Uterus (tissue), 4 donors: ENCODE measurements around the gene PI4KA. TPM values are rescaled to one million over a fixed set of nuclear protein-coding genes. Genes with fewer than 3 reads are reported as not detected.

Experiments used
- DNase-seq, 2 donors: peaks; one replicate each; pipeline ENCODE4 v3.0.0-alpha.2; 2019 to 2020
- H3K27ac ChIP-seq, 2 donors: fragments of 200-600 bp; sonication (generic); 1 replicate in 1 of 2; 2 replicates in 1 of 2; pipeline ENCODE4 v1.5.1; 2016 to 2018
- H3K27me3 ChIP-seq, 2 donors: fragments of 200-600 bp; sonication (generic); one replicate each; pipeline ENCODE4 v1.5.1; 2018 to 2019; ENCODE audit warnings: control low read depth in 1 of 2
- H3K36me3 ChIP-seq, 2 donors: fragments of 200-600 bp; sonication (generic); one replicate each; pipeline ENCODE4 v1.5.1; 2019; ENCODE audit warnings: control low read depth in 1 of 2
- H3K4me1 ChIP-seq, 2 donors: fragments of 200-600 bp; sonication (generic); one replicate each; pipeline ENCODE4 v1.5.1; 2018 to 2019; ENCODE audit warnings: control low read depth in 1 of 2
- H3K4me3 ChIP-seq, 2 donors: fragments of 200-600 bp; sonication (generic); 1 replicate in 1 of 2; 2 replicates in 1 of 2; pipeline ENCODE4 v1.5.1; 2018 to 2019; ENCODE audit warnings: mild to moderate bottlenecking in 1 of 2
- H3K9me3 ChIP-seq, 2 donors: fragments of 200-600 bp; sonication (generic); one replicate each; pipeline ENCODE4 v1.5.1; 2019; ENCODE audit warnings: control low read depth in 1 of 2
- CTCF ChIP-seq, 4 experiments: fragments of 200-600 bp in 2 of 4; fragments of 450-650 bp in 2 of 4; sonication (generic) in 2 of 4; IDR thresholded peaks; one replicate each; pipeline ENCODE4 v1.5.1; 2016 to 2019; ENCODE audit warnings: antibody characterized with exemption in 4 of 4, mild to moderate bottlenecking in 2 of 4, moderate library complexity in 1 of 4
- POLR2A ChIP-seq, 2 donors: fragments of 450-650 bp; IDR thresholded peaks; one replicate each; pipeline ENCODE4 v1.6.1; 2016; ENCODE audit warnings: antibody characterized with exemption in 2 of 2, mild to moderate bottlenecking in 1 of 2, moderate library complexity in 1 of 2
- intact Hi-C: fragments of 100-400 bp; cut with DNase I; formaldehyde crosslinking; loops from one replicate; pipeline ENCODE4 v1.15.1; 2023; ENCODE audit warnings: low total_unique reads
- total RNA-seq, 4 donors: library from RNA; depleted of rRNA in 3 of 4; stranded (reverse); fragments of >200 nt in 3 of 4; gene quantifications; one replicate each; pipeline versions ENCODE4 v1.1.0 to v1.2.4, GENCODE V29; 2014 to 2023
- donor health status: DM: yes; HTN: yes; CAD: no.

PI4KA gene
- 100 to 1,000 TPM in 2 of 4 donors, 10 to 100 TPM in 2; 48.9 to 238 (median 108) TPM for total RNA-seq

GRCh38 chr22:20858615-20859416 is at the start of gene PI4KA, which contains the start of gene SNAP29:
PI4KA (minus strand) TSS chr22:20858811; CDS start chr22:20858725, 86 bp downstream.
SNAP29 (plus strand) TSS chr22:20859007; CDS start chr22:20859111, 104 bp downstream.
- Histone ChIP-seq H3K27me3 (no peaks in the 10 kb centered on the region), H3K9me3 (no peaks in the 10 kb centered on the region), H3K36me3 (no peaks in the 10 kb centered on the region), H3K4me1 (peaks cover 0 to 12% of the 10 kb centered on the region in 2 donors), H3K27ac (peak within 1 kb of the TSS; percentile 90 to 92), H3K4me3 (peak within 1 kb of the TSS; percentile 71 to 78)
- intact Hi-C loops = no loop called here
- peak; percentile 98 to 99 for DNase-seq
- TF ChIP-seq POLR2A (IDR thresholded peaks at IDR 0.05) (peak; percentile 83 to 95), CTCF (IDR thresholded peaks at IDR 0.05) (peak in 3 of 4 experiments; percentile 27 to 66 (median 46))

DNA sequence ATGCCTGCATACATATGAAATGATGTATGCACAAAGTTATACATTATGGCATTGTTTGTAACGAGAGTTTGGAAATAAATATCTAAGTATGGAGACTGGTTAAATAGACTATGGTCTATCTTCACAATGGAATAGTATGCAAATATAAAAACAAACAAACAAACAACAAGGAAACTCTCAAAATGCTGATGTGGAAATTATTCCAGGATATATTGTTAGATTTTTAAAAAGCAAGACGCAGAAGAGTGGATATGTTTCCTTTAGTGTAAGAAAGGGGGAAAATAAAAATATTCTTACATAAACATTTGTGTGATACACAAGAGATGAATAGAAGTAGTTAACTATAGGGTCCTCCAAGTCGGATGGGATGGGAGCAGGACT is 47.8 kb upstream of the PI4KA start:
- DNase-seq = no peak
- Histone ChIP-seq H3K9me3 (no peaks in the 10 kb centered on the region), H3K4me1 (no peaks in the 10 kb centered on the region), H3K27me3 (no peaks in the 10 kb centered on the region), H3K36me3 (no peaks in the 10 kb centered on the region), H3K4me3 (no peak overlapping the region), H3K27ac (no peak overlapping the region)
- intact Hi-C loops = no loop called here
- TF ChIP-seq CTCF (IDR thresholded peaks at IDR 0.05) (no peak), POLR2A (IDR thresholded peaks at IDR 0.05) (no peak)

DNA sequence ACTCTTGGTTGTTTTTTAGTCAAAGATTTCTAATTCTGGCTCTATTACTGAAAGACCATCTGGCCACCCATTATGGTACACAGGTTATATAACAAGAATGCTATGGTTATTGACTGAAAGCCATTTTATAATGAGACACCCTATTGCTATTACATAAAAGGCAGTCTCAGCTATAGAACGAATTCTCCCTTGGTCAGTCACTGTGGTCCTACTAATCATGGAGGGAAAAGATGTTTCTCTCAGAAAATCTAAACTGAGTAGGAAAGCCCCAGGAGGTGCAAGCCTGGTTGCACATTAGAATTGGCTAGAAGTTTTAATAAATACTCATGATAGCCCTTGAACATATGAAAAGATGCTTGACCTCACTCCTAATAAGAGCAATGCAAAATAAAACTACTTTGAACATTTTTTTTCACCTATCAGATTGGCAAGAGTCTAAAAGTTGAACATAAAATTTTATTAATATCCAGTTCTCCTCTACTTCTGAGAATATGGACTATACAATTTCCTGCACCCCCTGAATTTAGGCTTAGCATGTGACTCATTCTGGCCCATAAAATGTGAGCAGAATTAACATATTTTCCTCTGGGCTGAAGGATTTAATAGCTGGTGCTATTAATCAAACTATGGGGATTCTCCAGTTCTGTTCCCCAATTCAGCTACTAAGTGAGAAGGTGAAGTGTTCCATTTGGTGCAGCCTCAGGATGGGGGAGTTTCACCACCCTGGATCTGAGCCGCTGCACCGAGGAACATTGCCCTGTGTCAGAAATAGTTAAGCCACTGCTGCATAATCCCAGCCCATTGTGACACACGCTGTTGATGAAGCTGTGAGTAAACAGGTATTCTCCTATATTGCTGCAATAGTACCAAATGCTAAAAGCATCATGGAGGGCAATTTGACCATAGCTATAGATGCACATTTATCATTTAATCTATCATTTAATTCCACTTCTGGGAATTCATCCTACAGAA is 47.1 kb upstream of the PI4KA start:
- intact Hi-C loops = no loop called here
- Histone ChIP-seq H3K27ac (no peak overlapping the region), H3K36me3 (no peaks in the 10 kb centered on the region), H3K27me3 (no peaks in the 10 kb centered on the region), H3K4me1 (no peaks in the 10 kb centered on the region), H3K4me3 (no peak overlapping the region), H3K9me3 (no peaks in the 10 kb centered on the region)
- no peak for DNase-seq
- no peak for TF ChIP-seq POLR2A (IDR thresholded peaks at IDR 0.05)
- TF ChIP-seq CTCF (IDR thresholded peaks at IDR 0.05) = no peak

- H3K27ac ChIP-seq = peak overlapping the region in 1 of 2 donors; percentile 21
Measured at GRCh38 chr22:20904980-20905355, 46.4 kb upstream of the PI4KA start.

More at GRCh38 chr22:20904980-20905355, 46.4 kb upstream of the PI4KA start:
- no peak for DNase-seq
- no peaks in the 10 kb centered on the region for H3K27me3 ChIP-seq
- TF ChIP-seq CTCF (IDR thresholded peaks at IDR 0.05) (no peak), POLR2A (IDR thresholded peaks at IDR 0.05) (no peak)
- no peaks in the 10 kb centered on the region for H3K9me3 ChIP-seq
- H3K36me3 ChIP-seq = no peaks in the 10 kb centered on the region
- H3K4me1 ChIP-seq = no peaks in the 10 kb centered on the region
- intact Hi-C loops = no loop called here
- H3K4me3 ChIP-seq = no peak overlapping the region
